Body of pancreas (tissue), 4 donors: ENCODE measurements around the gene DENND10. TPM values are rescaled to one million over a fixed set of nuclear protein-coding genes. Genes with fewer than 3 reads are reported as not detected.

Source experiments
- ATAC-seq: fragments of 150-250 bp; one replicate; pipeline ENCODE4 v1.9.1; 2016
- DNase-seq, 4 donors: peaks; one replicate each; pipeline ENCODE4 v3.0.0-alpha.2; 2019
- H3K27ac ChIP-seq, 4 donors: fragments of 200-600 bp; sonication (generic); 1 replicate in 3 of 4; 2 replicates in 1 of 4; pipeline versions ENCODE4 v1.5.1 to v1.6.1; 2016 to 2019; ENCODE audit warnings: mild to moderate bottlenecking in 1 of 4, mixed read lengths in 1 of 4, moderate library complexity in 1 of 4
- H3K27me3 ChIP-seq, 2 donors: fragments of 200-600 bp; sonication (generic); one replicate each; pipeline ENCODE4 v1.6.0; 2016; ENCODE audit warnings: mild to moderate bottlenecking in 1 of 2
- H3K36me3 ChIP-seq, 2 donors: fragments of 200-600 bp; sonication (generic); replicated peaks in 1 of 2; 2 replicates each; pipeline ENCODE4 v1.5.1; 2016; ENCODE audit warnings: low read depth in 2 of 2; ENCODE audit not compliant: insufficient read depth in 1 of 2
- H3K4me1 ChIP-seq: fragments of 200-600 bp; sonication (generic); one replicate; pipeline ENCODE4 v1.6.0; 2016
- H3K4me3 ChIP-seq, 2 donors: fragments of 200-600 bp; sonication (generic); 1 replicate in 1 of 2; 2 replicates in 1 of 2; pipeline ENCODE4 v1.5.1; 2016 to 2019
- H3K9me3 ChIP-seq, 3 donors: fragments of 200-600 bp; sonication (generic); 1 replicate in 2 of 3; 2 replicates in 1 of 3; pipeline ENCODE4 v1.5.1; 2016
- POLR2A ChIP-seq, 3 donors: fragments of 450-650 bp; IDR thresholded peaks; one replicate each; pipeline ENCODE4 v1.6.1; 2016; ENCODE audit warnings: antibody characterized with exemption in 3 of 3, mild to moderate bottlenecking in 2 of 3
- WGBS, 2 donors: methylation state at CpG; one replicate each; pipeline ENCODE4 v1.1.5; 2017; 5-methylcytosine and 5-hydroxymethylcytosine counted together
- intact Hi-C: fragments of 100-400 bp; cut with DNase I; formaldehyde crosslinking; loops from one replicate; pipeline ENCODE4 v1.15.1; 2023
- total RNA-seq, 2 donors: library from RNA; depleted of rRNA; stranded (reverse); fragments of >200 nt; gene quantifications; one replicate each; pipeline ENCODE4 v1.1.0, GENCODE V29; 2016
- TF ChIP-seq, protein P1 (sequence below), 7 experiments: fragments of 450-650 bp in 4 of 7; fragments of 200-600 bp in 3 of 7; sonication (generic) in 3 of 7; IDR thresholded peaks; one replicate each; pipeline ENCODE4 v1.5.1; 2016 to 2019; ENCODE audit warnings: antibody characterized with exemption in 7 of 7

DENND10 gene
- total RNA-seq, 2 donors from 2014 or later: 24.6 to 29.7 TPM

DNA sequence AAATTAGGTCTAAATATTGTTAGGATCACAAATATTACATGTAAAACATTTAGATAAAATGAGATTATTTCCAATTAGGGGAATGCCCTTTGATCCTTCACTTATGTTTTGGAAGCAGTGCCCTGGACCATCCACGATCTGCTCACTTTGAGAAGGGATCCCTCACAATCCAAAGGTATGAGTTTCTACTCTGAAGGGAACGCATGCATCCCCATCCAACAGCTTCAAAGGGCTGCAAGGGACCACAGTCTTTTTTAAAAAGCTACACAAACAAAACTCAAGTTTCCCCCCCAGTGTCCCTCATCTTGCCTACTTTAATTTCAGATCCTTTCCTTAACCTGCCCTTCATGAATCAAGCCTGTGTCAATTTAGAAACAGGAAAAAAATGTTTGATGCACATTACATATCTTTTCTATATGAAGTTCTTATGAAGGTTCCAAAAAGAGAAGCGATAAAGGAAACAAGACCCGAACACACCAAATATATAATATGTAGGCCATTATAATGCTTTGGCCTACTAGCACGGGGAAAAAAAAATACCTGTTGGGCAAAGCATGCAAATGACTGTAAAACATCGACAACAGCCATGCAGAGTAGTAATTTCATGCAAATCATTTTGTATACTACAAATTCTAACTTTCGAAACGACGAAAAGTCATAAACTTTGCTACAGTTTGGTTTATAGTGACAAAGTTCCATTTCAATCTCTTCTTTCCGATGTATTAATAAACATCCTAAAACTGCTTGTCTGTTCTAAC, 25.3 kb upstream of the DENND10 start:
- Histone ChIP-seq H3K27ac (peak overlapping the region in 1 of 4 donors; percentile 13), H3K36me3 (no peaks in the 10 kb centered on the region), H3K9me3 (no peaks in the 10 kb centered on the region), H3K4me1 (peaks cover 38% of the 10 kb centered on the region), H3K27me3 (no peaks in the 10 kb centered on the region), H3K4me3 (no peak overlapping the region)
- WGBS, 2 donors: 14 to 16% methylated on average over 10 of the region's 10 CpGs
- intact Hi-C loops: no loop called here
- DNase-seq (no peak), ATAC-seq (no peak)
- TF ChIP-seq, protein P1, sequence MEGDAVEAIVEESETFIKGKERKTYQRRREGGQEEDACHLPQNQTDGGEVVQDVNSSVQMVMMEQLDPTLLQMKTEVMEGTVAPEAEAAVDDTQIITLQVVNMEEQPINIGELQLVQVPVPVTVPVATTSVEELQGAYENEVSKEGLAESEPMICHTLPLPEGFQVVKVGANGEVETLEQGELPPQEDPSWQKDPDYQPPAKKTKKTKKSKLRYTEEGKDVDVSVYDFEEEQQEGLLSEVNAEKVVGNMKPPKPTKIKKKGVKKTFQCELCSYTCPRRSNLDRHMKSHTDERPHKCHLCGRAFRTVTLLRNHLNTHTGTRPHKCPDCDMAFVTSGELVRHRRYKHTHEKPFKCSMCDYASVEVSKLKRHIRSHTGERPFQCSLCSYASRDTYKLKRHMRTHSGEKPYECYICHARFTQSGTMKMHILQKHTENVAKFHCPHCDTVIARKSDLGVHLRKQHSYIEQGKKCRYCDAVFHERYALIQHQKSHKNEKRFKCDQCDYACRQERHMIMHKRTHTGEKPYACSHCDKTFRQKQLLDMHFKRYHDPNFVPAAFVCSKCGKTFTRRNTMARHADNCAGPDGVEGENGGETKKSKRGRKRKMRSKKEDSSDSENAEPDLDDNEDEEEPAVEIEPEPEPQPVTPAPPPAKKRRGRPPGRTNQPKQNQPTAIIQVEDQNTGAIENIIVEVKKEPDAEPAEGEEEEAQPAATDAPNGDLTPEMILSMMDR (IDR thresholded peaks at IDR 0.05): no peak
- TF ChIP-seq POLR2A (IDR thresholded peaks at IDR 0.05): no peak

DNA sequence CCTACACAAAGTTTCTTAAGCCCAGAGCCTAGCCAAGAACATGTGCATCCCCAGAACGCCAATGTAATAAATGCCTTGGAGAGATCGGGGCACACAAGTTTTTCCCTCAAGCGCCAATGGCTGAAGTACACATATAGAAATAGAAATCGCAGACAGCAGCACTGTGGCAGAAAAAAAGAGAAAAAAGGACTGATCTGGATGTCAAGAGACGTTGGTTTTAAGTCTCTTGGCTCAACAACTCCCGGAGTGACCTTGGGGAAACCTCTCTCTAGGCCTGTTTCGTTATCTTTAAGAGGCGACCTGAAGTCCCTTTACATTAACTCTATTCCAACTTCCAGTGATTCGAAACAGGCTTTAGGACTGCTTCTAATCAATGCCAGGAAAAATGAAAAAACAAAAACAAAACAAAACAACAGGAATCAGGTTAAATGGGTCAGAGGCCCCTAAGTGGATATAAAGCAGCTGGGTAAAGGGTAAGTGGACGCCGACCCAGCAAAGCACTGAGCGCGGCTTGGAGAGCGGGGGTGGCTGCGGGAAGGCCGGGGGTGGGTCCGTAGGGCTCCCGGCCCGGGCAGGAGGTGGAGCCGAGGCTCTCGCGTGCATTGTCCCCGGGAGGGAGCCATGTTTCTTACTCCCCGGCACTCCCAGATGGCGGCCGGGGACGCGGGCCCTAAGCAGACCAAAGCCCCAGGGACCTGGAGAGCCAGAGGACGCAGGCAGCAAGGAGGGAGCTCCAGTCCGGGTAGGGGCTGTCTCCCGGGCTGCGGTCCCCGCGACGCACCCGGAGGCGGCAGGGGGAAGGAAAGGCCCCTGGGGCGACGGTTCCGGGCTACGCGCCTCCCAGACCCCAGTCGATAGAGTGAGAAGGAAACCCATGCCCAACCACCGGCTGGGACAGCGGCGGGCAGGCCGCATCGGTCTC, 24.1 kb upstream of the DENND10 start:
- no peaks in the 10 kb centered on the region for H3K9me3 ChIP-seq
- TF ChIP-seq, protein P1 (IDR thresholded peaks at IDR 0.05): no peak
- TF ChIP-seq POLR2A (IDR thresholded peaks at IDR 0.05): no peak
- H3K4me1 ChIP-seq: peaks cover 34% of the 10 kb centered on the region
- intact Hi-C loops: no loop called here
- peak overlapping the region; percentile 93 to 99 (median 96) for H3K27ac ChIP-seq
- WGBS, 2 donors: 0% methylated on average over 23 to 42 of the region's 48 CpGs
- peak; percentile 76 for ATAC-seq
- no peaks in the 10 kb centered on the region for H3K36me3 ChIP-seq
- peak; percentile 71 to 81 (median 75) for DNase-seq
- peak overlapping the region; percentile 63 to 81 for H3K4me3 ChIP-seq
- H3K27me3 ChIP-seq: no peaks in the 10 kb centered on the region

DNA sequence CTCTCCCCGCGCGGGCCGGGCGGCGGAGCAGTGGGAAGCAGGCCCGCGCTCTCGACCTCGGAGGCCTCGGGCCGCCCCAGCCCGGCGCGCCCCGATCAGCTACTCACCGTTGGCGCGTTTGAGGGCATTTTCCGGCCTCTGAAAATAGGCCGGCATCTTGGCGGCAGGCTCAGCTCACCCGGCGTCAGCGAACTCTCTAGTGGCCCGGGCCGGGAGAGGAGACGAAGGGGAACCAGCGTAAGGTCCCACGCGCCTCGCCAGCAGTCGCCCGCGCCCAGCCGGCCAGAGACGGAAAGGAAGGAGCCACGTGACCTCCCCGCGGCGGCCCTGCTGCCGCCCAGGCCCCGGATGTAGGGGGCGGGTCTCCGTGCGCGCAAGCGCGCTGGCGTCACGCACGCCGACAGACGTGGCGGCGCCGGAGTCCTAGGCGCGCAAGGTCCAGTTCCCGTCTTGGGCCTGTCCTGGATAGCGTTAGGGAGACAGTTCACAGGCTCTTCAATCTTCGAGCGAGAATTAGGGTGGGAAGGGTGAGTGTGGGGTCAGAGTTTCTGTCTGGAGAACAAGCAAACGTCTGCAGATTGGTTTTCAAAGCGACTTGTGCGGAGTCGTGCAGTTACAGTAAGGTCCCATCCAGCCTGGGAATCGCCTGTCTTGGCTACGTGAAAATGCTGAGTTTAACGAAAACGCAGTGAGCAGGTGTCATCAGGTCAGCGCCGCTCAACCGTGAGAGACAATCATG, 23.2 kb upstream of the DENND10 start, which contains the start of gene EIF3A:
Gene EIF3A, minus strand, starts transcription at position 297 of the 739 bp plus-strand sequence. Its CDS starts 141 bp downstream, at position 156.
- ATAC-seq (peak; percentile 93), DNase-seq (peak; percentile 92 to 94 (median 92))
- Histone ChIP-seq H3K27ac (peak within 1 kb of the TSS; percentile 93 to 99 (median 96)), H3K36me3 (no peaks in the 10 kb centered on the region), H3K4me3 (peak within 1 kb of the TSS; percentile 63 to 81), H3K4me1 (peaks cover 30% of the 10 kb centered on the region), H3K9me3 (no peaks in the 10 kb centered on the region), H3K27me3 (no peaks in the 10 kb centered on the region)
- intact Hi-C loops: no loop called here
- WGBS, 2 donors: 0% methylated on average over 19 to 59 of the region's 74 CpGs
- TF ChIP-seq POLR2A (IDR thresholded peaks at IDR 0.05): peak; percentile 92 to 98 (median 98)
- TF ChIP-seq, protein P1 (IDR thresholded peaks at IDR 0.05): no peak

DNA sequence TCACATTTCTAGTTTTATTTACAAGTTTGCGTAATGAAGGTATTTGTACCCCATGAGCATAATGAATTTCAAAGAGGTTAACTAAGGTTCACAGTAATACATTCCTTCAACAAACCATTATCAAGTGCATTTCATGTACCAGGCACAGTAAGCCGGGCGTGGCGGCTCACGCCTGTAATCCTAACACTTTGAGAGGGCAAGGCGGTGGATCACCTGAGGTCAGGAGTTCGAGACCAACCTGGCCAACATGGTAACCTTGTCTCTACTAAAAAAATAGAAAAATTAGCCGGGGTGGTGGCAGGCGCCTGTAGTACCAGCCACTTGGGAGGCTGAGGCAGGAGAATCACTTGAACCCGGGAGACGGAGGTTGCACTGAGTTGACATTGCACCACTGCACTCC, 19.0 kb upstream of the DENND10 start:
- no peak overlapping the region for H3K4me3 ChIP-seq
- H3K27me3 ChIP-seq: no peaks in the 10 kb centered on the region
- H3K4me1 ChIP-seq: peaks cover 7% of the 10 kb centered on the region
- H3K36me3 ChIP-seq: no peaks in the 10 kb centered on the region
- WGBS, 2 donors: 93 to 95% methylated on average over 11 of the region's 11 CpGs
- H3K27ac ChIP-seq: no peak overlapping the region
- H3K9me3 ChIP-seq: no peaks in the 10 kb centered on the region
- ATAC-seq: no peak
- intact Hi-C loops: no loop called here
- DNase-seq: no peak
- no peak for TF ChIP-seq POLR2A (IDR thresholded peaks at IDR 0.05)
- TF ChIP-seq, protein P1 (IDR thresholded peaks at IDR 0.05): no peak
